IMR-90 (cell line): ENCODE results near the gene CDH12.

Experiments
- BHLHE40 ChIP-seq: fragments of 150-350 bp; IDR thresholded peaks from 2 replicates; pipeline ENCODE4 v1.6.1; 2016; ENCODE audit warnings: mild to moderate bottlenecking, low read depth, low read length
- CEBPB ChIP-seq: IDR thresholded peaks from 2 replicates; pipeline ENCODE4 v1.6.1; 2012; ENCODE audit warnings: low read depth, low read length, improper control_type of control experiment
- CHD1 ChIP-seq: IDR thresholded peaks from 2 replicates; pipeline ENCODE4 v1.6.1; 2012; ENCODE audit warnings: low read depth, low read length, improper control_type of control experiment
- MAFK ChIP-seq: IDR thresholded peaks from 2 replicates; pipeline ENCODE4 v1.6.1; 2012; ENCODE audit warnings: low read depth, low read length, improper control_type of control experiment
- MAZ ChIP-seq: IDR thresholded peaks from 2 replicates; pipeline ENCODE4 v1.6.1; 2012; ENCODE audit warnings: low read depth, mild to moderate bottlenecking, low read length, improper control_type of control experiment, moderate library complexity, borderline replicate concordance
- MXI1 ChIP-seq: IDR thresholded peaks from 2 replicates; pipeline ENCODE4 v1.6.1; 2012; ENCODE audit warnings: low read depth, mild to moderate bottlenecking, low read length, moderate library complexity, borderline replicate concordance
- NFE2L2 ChIP-seq: fragments of 150-350 bp; IDR thresholded peaks from 2 replicates; pipeline ENCODE4 v1.6.1; 2016; ENCODE audit warnings: low read depth, mild to moderate bottlenecking, low read length
- POLR2A ChIP-seq: IDR thresholded peaks from 2 replicates; pipeline ENCODE4 v1.6.1; 2012; ENCODE audit warnings: mild to moderate bottlenecking, low read depth, low read length
- RAD21 ChIP-seq: IDR thresholded peaks from 2 replicates; pipeline ENCODE4 v1.6.1; 2012; ENCODE audit warnings: low read length, improper control_type of control experiment
- RFX5 ChIP-seq: IDR thresholded peaks from 2 replicates; pipeline ENCODE4 v1.8.0; 2012; ENCODE audit warnings: low read depth, mild to moderate bottlenecking, low read length, moderate library complexity
- TF ChIP-seq, protein P1 (sequence below): conservative IDR thresholded peaks from 2 replicates; pipeline ENCODE4 v1.5.1; 2012; ENCODE audit warnings: mild to moderate bottlenecking, low read depth, low read length, improper control_type of control experiment
- TF ChIP-seq, protein P2 (sequence below): fragments of 150-350 bp; IDR thresholded peaks from 2 replicates; pipeline ENCODE4 v1.6.1; 2017; ENCODE audit warnings: mild to moderate bottlenecking, antibody characterized with exemption, low read length, low read depth
- TF ChIP-seq, protein P3 (sequence below): fragments of 150-350 bp; IDR thresholded peaks from 2 replicates; pipeline ENCODE4 v1.6.1; 2016; ENCODE audit warnings: low read depth, mild to moderate bottlenecking, low read length, moderate library complexity, borderline replicate concordance

DNA sequence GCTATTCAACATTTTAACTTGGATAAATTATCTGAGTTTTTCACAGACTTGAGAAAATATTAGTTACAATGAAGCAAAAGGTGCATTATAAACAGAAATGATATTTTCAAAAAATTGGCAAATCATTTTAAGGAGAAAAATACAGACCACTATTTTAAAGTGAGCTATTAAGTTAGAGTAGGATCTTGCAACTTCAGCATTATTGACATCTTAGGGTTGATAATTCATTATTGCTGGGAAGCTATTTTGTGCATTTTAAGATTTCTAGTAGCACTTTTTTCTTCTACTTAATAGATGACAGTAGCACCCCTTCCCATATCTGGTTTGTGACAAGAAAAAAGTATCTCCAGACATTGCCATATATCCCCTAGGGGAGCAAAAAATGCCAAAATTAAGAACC lies 774.1 kb downstream of the CDH12 start:
- TF ChIP-seq, protein P1, sequence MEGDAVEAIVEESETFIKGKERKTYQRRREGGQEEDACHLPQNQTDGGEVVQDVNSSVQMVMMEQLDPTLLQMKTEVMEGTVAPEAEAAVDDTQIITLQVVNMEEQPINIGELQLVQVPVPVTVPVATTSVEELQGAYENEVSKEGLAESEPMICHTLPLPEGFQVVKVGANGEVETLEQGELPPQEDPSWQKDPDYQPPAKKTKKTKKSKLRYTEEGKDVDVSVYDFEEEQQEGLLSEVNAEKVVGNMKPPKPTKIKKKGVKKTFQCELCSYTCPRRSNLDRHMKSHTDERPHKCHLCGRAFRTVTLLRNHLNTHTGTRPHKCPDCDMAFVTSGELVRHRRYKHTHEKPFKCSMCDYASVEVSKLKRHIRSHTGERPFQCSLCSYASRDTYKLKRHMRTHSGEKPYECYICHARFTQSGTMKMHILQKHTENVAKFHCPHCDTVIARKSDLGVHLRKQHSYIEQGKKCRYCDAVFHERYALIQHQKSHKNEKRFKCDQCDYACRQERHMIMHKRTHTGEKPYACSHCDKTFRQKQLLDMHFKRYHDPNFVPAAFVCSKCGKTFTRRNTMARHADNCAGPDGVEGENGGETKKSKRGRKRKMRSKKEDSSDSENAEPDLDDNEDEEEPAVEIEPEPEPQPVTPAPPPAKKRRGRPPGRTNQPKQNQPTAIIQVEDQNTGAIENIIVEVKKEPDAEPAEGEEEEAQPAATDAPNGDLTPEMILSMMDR: no peak
- TF ChIP-seq CEBPB (no peak), MAZ (no peak), MAFK (peak; percentile 50; the same call in 1 of the 2 replicates), RFX5 (no peak), POLR2A (no peak), RAD21 (no peak), NFE2L2 (no peak), MXI1 (no peak), BHLHE40 (no peak), CHD1 (no peak)
- TF ChIP-seq, protein P2, sequence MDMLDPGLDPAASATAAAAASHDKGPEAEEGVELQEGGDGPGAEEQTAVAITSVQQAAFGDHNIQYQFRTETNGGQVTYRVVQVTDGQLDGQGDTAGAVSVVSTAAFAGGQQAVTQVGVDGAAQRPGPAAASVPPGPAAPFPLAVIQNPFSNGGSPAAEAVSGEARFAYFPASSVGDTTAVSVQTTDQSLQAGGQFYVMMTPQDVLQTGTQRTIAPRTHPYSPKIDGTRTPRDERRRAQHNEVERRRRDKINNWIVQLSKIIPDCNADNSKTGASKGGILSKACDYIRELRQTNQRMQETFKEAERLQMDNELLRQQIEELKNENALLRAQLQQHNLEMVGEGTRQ: no peak
- TF ChIP-seq, protein P3, sequence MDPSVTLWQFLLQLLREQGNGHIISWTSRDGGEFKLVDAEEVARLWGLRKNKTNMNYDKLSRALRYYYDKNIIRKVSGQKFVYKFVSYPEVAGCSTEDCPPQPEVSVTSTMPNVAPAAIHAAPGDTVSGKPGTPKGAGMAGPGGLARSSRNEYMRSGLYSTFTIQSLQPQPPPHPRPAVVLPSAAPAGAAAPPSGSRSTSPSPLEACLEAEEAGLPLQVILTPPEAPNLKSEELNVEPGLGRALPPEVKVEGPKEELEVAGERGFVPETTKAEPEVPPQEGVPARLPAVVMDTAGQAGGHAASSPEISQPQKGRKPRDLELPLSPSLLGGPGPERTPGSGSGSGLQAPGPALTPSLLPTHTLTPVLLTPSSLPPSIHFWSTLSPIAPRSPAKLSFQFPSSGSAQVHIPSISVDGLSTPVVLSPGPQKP: no peak
